Measurements from ENCODE around the gene CTNND2.

DNA sequence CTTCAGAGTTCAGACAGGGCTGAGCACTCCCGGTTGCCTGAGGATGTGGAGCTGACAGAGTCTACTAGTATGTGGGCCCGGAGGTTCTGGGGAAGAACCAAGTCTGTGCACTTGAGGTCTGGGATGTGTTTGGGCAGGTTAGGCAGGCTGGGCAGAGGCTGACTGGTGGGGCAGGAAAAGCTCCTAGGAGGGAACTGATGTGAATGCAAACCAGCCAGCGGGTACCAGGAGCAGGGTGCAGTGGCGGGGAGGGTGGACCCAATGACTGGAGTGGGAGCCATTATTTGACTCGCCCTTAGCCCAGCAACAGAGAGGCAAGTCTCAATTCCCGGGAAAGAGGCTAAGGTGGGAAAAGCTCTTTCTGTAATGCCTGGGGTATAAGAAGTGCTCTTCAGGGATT, 723.4 kb downstream of the CTNND2 start:
- TF ChIP-seq CTCF (IDR thresholded peaks at IDR 0.05 in 4 of 5, conservative IDR thresholded peaks at IDR 0.05 in 1 of 5) (no peak), POLR2A (IDR thresholded peaks at IDR 0.05) (no peak)
